Pulmonary artery endothelial cell (primary cell): ENCODE results near the gene IFT74. TPM values are rescaled to one million over a fixed set of nuclear protein-coding genes. Genes with fewer than 3 reads are reported as not detected.

Source experiments
- DNase-seq: peaks from one replicate; pipeline ENCODE4 v3.0.0-alpha.2; 2011; ENCODE audit warnings: low read depth, low spot score
- total RNA-seq: library from RNA; depleted of rRNA; stranded (reverse); fragments of >200 nt; gene quantifications from 2 replicates; pipeline ENCODE4 v1.2.3, GENCODE V29; 2014

The IFT74 gene
- total RNA-seq, result 7.8 and 8.6 TPM in 2 replicates

GRCh38 chr9:26955921-26956859 is at the start of gene IFT74:
Gene IFT74, plus strand, starts transcription at chr9:26956412. Its CDS starts 5,556 bp downstream, at chr9:26961968.
- peak; percentile 94 for DNase-seq

- no peak for DNase-seq
Observed at GRCh38 chr9:26913138-26913668, 43.0 kb upstream of the IFT74 start.

GRCh38 chr9:26919698-26920097 is 36.5 kb upstream of the IFT74 start:
- no peak for DNase-seq

- DNase-seq, result no peak
Observed at GRCh38 chr9:26925609-26926008, 30.6 kb upstream of the IFT74 start.

GRCh38 chr9:26928902-26929495 is 27.2 kb upstream of the IFT74 start:
- no peak for DNase-seq

- no peak for DNase-seq
Observed at GRCh38 chr9:26935847-26936246, 20.4 kb upstream of the IFT74 start.

- no peak for DNase-seq
Observed at GRCh38 chr9:26937816-26938371, 18.3 kb upstream of the IFT74 start.

- no peak for DNase-seq
Observed at GRCh38 chr9:26939955-26940711, 16.1 kb upstream of the IFT74 start.

- no peak for DNase-seq
Observed at GRCh38 chr9:26940779-26941178, 15.4 kb upstream of the IFT74 start.

GRCh38 chr9:26945591-26945990 is 10.6 kb upstream of the IFT74 start:
- no peak for DNase-seq

GRCh38 chr9:26946753-26947727 is 9.2 kb upstream of the IFT74 start, which contains the start of gene PLAA:
Gene PLAA, minus strand, starts transcription at chr9:26947242. Its CDS starts 197 bp downstream, at chr9:26947045.
- peak; percentile 66 for DNase-seq

GRCh38 chr9:26947736-26948135 is 8.5 kb upstream of the IFT74 start:
- no peak for DNase-seq

- DNase-seq, result no peak
Observed at GRCh38 chr9:26949637-26950069, 6.6 kb upstream of the IFT74 start.

- no peak for DNase-seq
Observed at GRCh38 chr9:26950521-26950920, 5.7 kb upstream of the IFT74 start.

- no peak for DNase-seq
Observed at GRCh38 chr9:26951794-26952193, 4.4 kb upstream of the IFT74 start.

- DNase-seq, result no peak
Observed at GRCh38 chr9:26954050-26954508, 2.1 kb upstream of the IFT74 start.

GRCh38 chr9:26955222-26955903 is 849 bp upstream of the IFT74 start:
- DNase-seq, result no peak

GRCh38 chr9:26956860-26957233 is 635 bp downstream of the IFT74 start:
- DNase-seq, result no peak

- no peak for DNase-seq
Observed at GRCh38 chr9:26971721-26972120, 15.5 kb downstream of the IFT74 start.
